ENCODE data around the gene PFN3.

DNA sequence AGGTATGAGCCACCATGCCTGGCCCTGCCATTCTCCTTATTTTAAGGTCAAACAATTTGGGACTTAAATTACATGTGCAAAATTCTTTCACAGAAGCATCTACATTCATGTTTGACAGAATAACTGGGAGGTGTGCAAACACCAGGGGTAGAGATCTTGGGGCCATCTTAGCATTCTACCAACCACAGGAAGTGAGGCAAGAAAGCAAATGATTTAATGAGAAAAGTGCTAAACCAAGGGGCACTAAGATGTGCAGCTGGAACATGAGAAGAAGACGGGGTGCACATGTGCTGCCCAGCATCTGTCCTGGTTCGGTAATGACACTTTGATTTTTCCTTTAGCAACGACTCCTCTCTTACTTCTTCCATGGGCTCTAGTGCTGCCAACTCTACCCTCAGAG lies 10.1 kb upstream of the PFN3 start:
- TF ChIP-seq GATA2 (IDR thresholded peaks at IDR 0.05; ENCODE audit: low read depth, low read length) (no peak), GATA3 (IDR thresholded peaks at IDR 0.05; ENCODE audit: low read depth, low read length) (no peak)

All from SH-SY5Y (cell line).